ENCODE measurements around the gene STK4.

STK4 gene

GRCh38 chr20:44954211-44954610, 12.1 kb upstream of the STK4 start:
- no peak for DNase-seq (ENCODE audit: low read depth in 2 of 2)

- DNase-seq (ENCODE audit: low read depth in 2 of 2), result no peak
These were observed 11.0 kb upstream of the STK4 start for GRCh38 chr20:44955270-44955669.

GRCh38 chr20:44956410-44956809, 9.9 kb upstream of the STK4 start:
- no peak for DNase-seq (ENCODE audit: low read depth in 2 of 2)

- DNase-seq (ENCODE audit: low read depth in 2 of 2), result no peak
These were observed 8.0 kb upstream of the STK4 start for GRCh38 chr20:44958276-44958675.

GRCh38 chr20:44959082-44959637, 7.2 kb upstream of the STK4 start:
- no peak for DNase-seq (ENCODE audit: low read depth in 2 of 2)

GRCh38 chr20:44959638-44960102, 6.6 kb upstream of the STK4 start:
- peak in 1 of 2 experiments; percentile 11 for DNase-seq (ENCODE audit: low read depth in 2 of 2)

- DNase-seq (ENCODE audit: low read depth in 2 of 2), result peak; percentile 61 to 77
These were observed 6.0 kb upstream of the STK4 start, which contains the start of gene TOMM34 for GRCh38 chr20:44960103-44960852. Gene TOMM34, minus strand, starts transcription at chr20:44960397. Its CDS starts 64 bp downstream, at chr20:44960333.

GRCh38 chr20:44961011-44961869, 5.1 kb upstream of the STK4 start:
- no peak for DNase-seq (ENCODE audit: low read depth in 2 of 2)

GRCh38 chr20:44961870-44962267, 4.4 kb upstream of the STK4 start:
- DNase-seq (ENCODE audit: low read depth in 2 of 2), result peak in 1 of 2 experiments; percentile 18

GRCh38 chr20:44962483-44962882, 3.8 kb upstream of the STK4 start:
- no peak for DNase-seq (ENCODE audit: low read depth in 2 of 2)

- DNase-seq (ENCODE audit: low read depth in 2 of 2), result no peak
These were observed 2.7 kb upstream of the STK4 start for GRCh38 chr20:44963325-44964215.

GRCh38 chr20:44965651-44966029, 672 bp upstream of the STK4 start:
- no peak for DNase-seq (ENCODE audit: low read depth in 2 of 2)

GRCh38 chr20:44967207-44967807, 995 bp downstream of the STK4 start:
- DNase-seq (ENCODE audit: low read depth in 2 of 2), result no peak

GRCh38 chr20:44969300-44969894, 3.1 kb downstream of the STK4 start:
- DNase-seq (ENCODE audit: low read depth in 2 of 2), result no peak

- DNase-seq (ENCODE audit: low read depth in 2 of 2), result no peak
These were observed 4.0 kb downstream of the STK4 start for GRCh38 chr20:44970243-44970757.

GRCh38 chr20:44973053-44973452, 6.7 kb downstream of the STK4 start:
- peak in 1 of 2 experiments; percentile 21 for DNase-seq (ENCODE audit: low read depth in 2 of 2)

GRCh38 chr20:44976698-44977097, 10.4 kb downstream of the STK4 start:
- DNase-seq (ENCODE audit: low read depth in 2 of 2), result no peak

GRCh38 chr20:44979090-44979621, 12.8 kb downstream of the STK4 start:
- DNase-seq (ENCODE audit: low read depth in 2 of 2), result no peak

GRCh38 chr20:44981736-44982406, 15.6 kb downstream of the STK4 start:
- no peak for DNase-seq (ENCODE audit: low read depth in 2 of 2)

Measured in fibroblast of skin of left quadriceps (primary cell).